Measurements from ENCODE around the gene SPTAN1. TPM values are rescaled to one million over a fixed set of nuclear protein-coding genes. Genes with fewer than 3 reads are reported as not detected.

Gene SPTAN1
- total RNA-seq, 1 experiment from 2014 or later: 167 TPM

DNA sequence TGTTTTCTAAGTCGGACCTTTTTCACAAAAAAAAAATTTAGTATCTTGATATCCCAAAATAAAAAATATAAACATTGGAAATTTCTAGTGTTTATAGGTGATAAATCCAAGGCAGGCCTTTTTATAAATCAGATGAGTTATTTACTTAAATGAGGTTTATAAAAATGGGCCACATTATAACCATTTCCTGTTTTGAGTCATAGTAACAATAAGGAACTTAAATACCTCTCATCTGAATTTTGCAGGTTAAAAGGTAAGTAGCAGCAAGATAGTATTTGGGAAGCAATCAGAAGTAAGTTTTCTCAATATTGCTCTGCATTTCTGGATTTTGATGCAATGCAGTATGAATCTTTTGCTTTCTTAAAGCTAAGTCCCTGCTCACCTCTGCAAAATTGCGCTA is 3.9 kb downstream of the SPTAN1 start:
- H3K4me3 ChIP-seq (ENCODE audit: low read length): no peak overlapping the region
- no peaks in the 10 kb centered on the region for H3K27me3 ChIP-seq (ENCODE audit: low read length)
- H3K4me1 ChIP-seq (ENCODE audit: low read length): peaks cover 66% of the 10 kb centered on the region
- H3K36me3 ChIP-seq (ENCODE audit: insufficient read depth, low read length): 0 out of 2 replicates have a peak, but pooled peaks cover 2% of the 10 kb centered on the region
- H3K9me2 ChIP-seq (replicated peaks; ENCODE audit: insufficient read depth, low read length): no peaks in the 10 kb centered on the region
- peak overlapping the region; percentile 1 for H3K4me2 ChIP-seq (ENCODE audit: low read depth, low read length, poor library complexity, severe bottlenecking)
- H3K79me2 ChIP-seq (ENCODE audit: low read length): peaks cover 84% of the 10 kb centered on the region
- no peak for DNase-seq
- no peaks in the 10 kb centered on the region for H3K9me3 ChIP-seq (ENCODE audit: low read length)
- peaks cover 10% of the 10 kb centered on the region; the same call in 1 of the 2 replicates for H4K20me1 ChIP-seq (ENCODE audit: insufficient read depth, low read depth, low read length)
- no peak overlapping the region for H3K9ac ChIP-seq (ENCODE audit: low read length)
- peak overlapping the region; percentile 1; the same call in 1 of the 2 replicates for H3K27ac ChIP-seq (ENCODE audit: low read length)
- H2AFZ ChIP-seq (ENCODE audit: low read length): no peak overlapping the region

- Histone ChIP-seq H3K9me3 (ENCODE audit: low read length) (no peaks in the 10 kb centered on the region), H3K4me2 (ENCODE audit: low read depth, low read length, poor library complexity, severe bottlenecking) (peak overlapping the region; percentile 25), H3K79me2 (ENCODE audit: low read length) (peaks cover 88% of the 10 kb centered on the region), H3K36me3 (ENCODE audit: insufficient read depth, low read length) (0 out of 2 replicates have a peak, but pooled peaks cover 2% of the 10 kb centered on the region), H3K4me1 (ENCODE audit: low read length) (peaks cover 61% of the 10 kb centered on the region), H3K9me2 (replicated peaks; ENCODE audit: insufficient read depth, low read length) (no peaks in the 10 kb centered on the region), H2AFZ (ENCODE audit: low read length) (no peak overlapping the region), H4K20me1 (ENCODE audit: insufficient read depth, low read depth, low read length) (peaks cover 10% of the 10 kb centered on the region; the same call in 1 of the 2 replicates), H3K4me3 (ENCODE audit: low read length) (no peak overlapping the region), H3K27ac (ENCODE audit: low read length) (peak overlapping the region; percentile 3), H3K27me3 (ENCODE audit: low read length) (no peaks in the 10 kb centered on the region), H3K9ac (ENCODE audit: low read length) (no peak overlapping the region)
- DNase-seq: no peak
These were observed 4.7 kb downstream of the SPTAN1 start for GRCh38 chr9:128556926-128557634.

GRCh38 chr9:128558431-128559310 is 6.3 kb downstream of the SPTAN1 start:
- Histone ChIP-seq H4K20me1 (ENCODE audit: insufficient read depth, low read depth, low read length) (peaks cover 8% of the 10 kb centered on the region; the same call in 1 of the 2 replicates), H3K79me2 (ENCODE audit: low read length) (peaks cover 89% of the 10 kb centered on the region), H3K4me2 (ENCODE audit: low read depth, low read length, poor library complexity, severe bottlenecking) (peak overlapping the region; percentile 59), H3K36me3 (ENCODE audit: insufficient read depth, low read length) (0 out of 2 replicates have a peak, but pooled peaks cover 2% of the 10 kb centered on the region), H3K4me3 (ENCODE audit: low read length) (no peak overlapping the region), H3K4me1 (ENCODE audit: low read length) (peaks cover 57% of the 10 kb centered on the region), H3K9ac (ENCODE audit: low read length) (peak overlapping the region; percentile 41), H3K9me3 (ENCODE audit: low read length) (no peaks in the 10 kb centered on the region), H3K27me3 (ENCODE audit: low read length) (no peaks in the 10 kb centered on the region), H2AFZ (ENCODE audit: low read length) (no peak overlapping the region), H3K27ac (ENCODE audit: low read length) (peak overlapping the region; percentile 68), H3K9me2 (replicated peaks; ENCODE audit: insufficient read depth, low read length) (no peaks in the 10 kb centered on the region)
- DNase-seq: peak; percentile 79

GRCh38 chr9:128565578-128565977 is 13.2 kb downstream of the SPTAN1 start:
- no peak overlapping the region for H3K4me3 ChIP-seq (ENCODE audit: low read length)
- no peaks in the 10 kb centered on the region for H3K9me2 ChIP-seq (replicated peaks; ENCODE audit: insufficient read depth, low read length)
- H3K79me2 ChIP-seq (ENCODE audit: low read length): peaks cover 50% of the 10 kb centered on the region
- H3K4me2 ChIP-seq (ENCODE audit: low read depth, low read length, poor library complexity, severe bottlenecking): no peak overlapping the region
- H3K9ac ChIP-seq (ENCODE audit: low read length): no peak overlapping the region
- H2AFZ ChIP-seq (ENCODE audit: low read length): no peak overlapping the region
- no peaks in the 10 kb centered on the region for H3K9me3 ChIP-seq (ENCODE audit: low read length)
- peaks cover 8% of the 10 kb centered on the region for H3K4me1 ChIP-seq (ENCODE audit: low read length)
- no peak overlapping the region for H3K27ac ChIP-seq (ENCODE audit: low read length)
- peaks cover 15% of the 10 kb centered on the region; the same call in 1 of the 2 replicates for H3K36me3 ChIP-seq (ENCODE audit: insufficient read depth, low read length)
- H4K20me1 ChIP-seq (ENCODE audit: insufficient read depth, low read depth, low read length): no peaks in the 10 kb centered on the region
- no peak for DNase-seq
- H3K27me3 ChIP-seq (ENCODE audit: low read length): no peaks in the 10 kb centered on the region

GRCh38 chr9:128568470-128569078 is 16.2 kb downstream of the SPTAN1 start:
- Histone ChIP-seq H3K4me1 (ENCODE audit: low read length) (peaks cover 8% of the 10 kb centered on the region), H3K36me3 (ENCODE audit: insufficient read depth, low read length) (peaks cover 23% of the 10 kb centered on the region; the same call in 1 of the 2 replicates), H3K79me2 (ENCODE audit: low read length) (peaks cover 40% of the 10 kb centered on the region)

GRCh38 chr9:128575469-128575868 is 23.1 kb downstream of the SPTAN1 start:
- Histone ChIP-seq H3K27me3 (ENCODE audit: low read length) (no peaks in the 10 kb centered on the region), H3K27ac (ENCODE audit: low read length) (no peak overlapping the region), H3K9me2 (replicated peaks; ENCODE audit: insufficient read depth, low read length) (no peaks in the 10 kb centered on the region), H4K20me1 (ENCODE audit: insufficient read depth, low read depth, low read length) (peaks cover 5% of the 10 kb centered on the region; the same call in 1 of the 2 replicates), H3K9ac (ENCODE audit: low read length) (no peak overlapping the region), H3K79me2 (ENCODE audit: low read length) (peaks cover 13% of the 10 kb centered on the region; the same call in 1 of the 2 replicates), H3K4me2 (ENCODE audit: low read depth, low read length, poor library complexity, severe bottlenecking) (no peak overlapping the region), H2AFZ (ENCODE audit: low read length) (no peak overlapping the region), H3K4me1 (ENCODE audit: low read length) (no peaks in the 10 kb centered on the region), H3K4me3 (ENCODE audit: low read length) (no peak overlapping the region), H3K36me3 (ENCODE audit: insufficient read depth, low read length) (peaks cover 56% of the 10 kb centered on the region; the same call in 1 of the 2 replicates), H3K9me3 (ENCODE audit: low read length) (no peaks in the 10 kb centered on the region)
- DNase-seq: no peak

More at GRCh38 chr9:128568470-128569078, 16.2 kb downstream of the SPTAN1 start:
- DNase-seq: no peak
- Histone ChIP-seq H3K9me3 (ENCODE audit: low read length) (no peaks in the 10 kb centered on the region), H3K9me2 (replicated peaks; ENCODE audit: insufficient read depth, low read length) (no peaks in the 10 kb centered on the region), H3K27ac (ENCODE audit: low read length) (no peak overlapping the region), H4K20me1 (ENCODE audit: insufficient read depth, low read depth, low read length) (no peaks in the 10 kb centered on the region), H3K4me2 (ENCODE audit: low read depth, low read length, poor library complexity, severe bottlenecking) (no peak overlapping the region), H3K9ac (ENCODE audit: low read length) (no peak overlapping the region), H2AFZ (ENCODE audit: low read length) (no peak overlapping the region), H3K4me3 (ENCODE audit: low read length) (no peak overlapping the region), H3K27me3 (ENCODE audit: low read length) (no peaks in the 10 kb centered on the region)

- no peaks in the 10 kb centered on the region for H3K9me2 ChIP-seq (replicated peaks; ENCODE audit: insufficient read depth, low read length)
- H3K9ac ChIP-seq (ENCODE audit: low read length): no peak overlapping the region
- no peak overlapping the region for H3K4me2 ChIP-seq (ENCODE audit: low read depth, low read length, poor library complexity, severe bottlenecking)
- no peak overlapping the region for H2AFZ ChIP-seq (ENCODE audit: low read length)
- no peaks in the 10 kb centered on the region for H3K27me3 ChIP-seq (ENCODE audit: low read length)
- H3K9me3 ChIP-seq (ENCODE audit: low read length): no peaks in the 10 kb centered on the region
- H3K79me2 ChIP-seq (ENCODE audit: low read length): peaks cover 13% of the 10 kb centered on the region; the same call in 1 of the 2 replicates
- no peak overlapping the region for H3K27ac ChIP-seq (ENCODE audit: low read length)
- H4K20me1 ChIP-seq (ENCODE audit: insufficient read depth, low read depth, low read length): peaks cover 5% of the 10 kb centered on the region; the same call in 1 of the 2 replicates
- H3K36me3 ChIP-seq (ENCODE audit: insufficient read depth, low read length): peaks cover 60% of the 10 kb centered on the region; the same call in 1 of the 2 replicates
- H3K4me3 ChIP-seq (ENCODE audit: low read length): no peak overlapping the region
- H3K4me1 ChIP-seq (ENCODE audit: low read length): no peaks in the 10 kb centered on the region
- DNase-seq: no peak
These were observed 23.5 kb downstream of the SPTAN1 start for GRCh38 chr9:128575916-128576315.
